ENCODE data around the gene GPBP1L1. TPM values are rescaled to one million over a fixed set of nuclear protein-coding genes. Genes with fewer than 3 reads are reported as not detected.

Gene GPBP1L1
- total RNA-seq, 2 experiments from 2014 or later, result 116 to 125 TPM

DNA sequence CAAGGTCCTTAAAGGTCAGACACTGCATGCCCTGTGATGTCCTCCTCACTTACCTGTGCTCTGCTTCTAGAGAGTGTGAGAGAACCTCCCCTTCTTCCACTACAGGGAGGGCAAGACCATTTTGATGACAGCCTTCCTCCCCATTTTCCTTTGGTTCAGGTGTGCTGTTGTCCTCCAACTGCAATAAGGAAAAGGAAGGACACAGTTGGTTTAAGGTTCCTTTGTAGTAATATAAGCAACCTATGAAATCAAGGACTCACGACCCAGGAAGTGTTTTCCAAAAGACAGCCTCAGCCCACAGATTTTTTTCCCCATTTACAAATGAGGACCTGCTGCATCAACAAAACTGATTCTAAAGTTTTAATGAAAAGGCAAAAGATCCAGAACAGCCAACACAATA is 55.9 kb downstream of the GPBP1L1 start:
- intact Hi-C loops (cut with DNase I, micrococcal nuclease), result no loop called here
- no peaks in the 10 kb centered on the region for H3K4me1 Mint-ChIP-seq (ENCODE audit: low read depth)
- CTCF ChIA-PET, result interaction anchor here (0.6 kb wide), 1 partner anchor 102 kb away, joined by 3 read pairs; no protein-coding TSS in a partner anchor

DNA sequence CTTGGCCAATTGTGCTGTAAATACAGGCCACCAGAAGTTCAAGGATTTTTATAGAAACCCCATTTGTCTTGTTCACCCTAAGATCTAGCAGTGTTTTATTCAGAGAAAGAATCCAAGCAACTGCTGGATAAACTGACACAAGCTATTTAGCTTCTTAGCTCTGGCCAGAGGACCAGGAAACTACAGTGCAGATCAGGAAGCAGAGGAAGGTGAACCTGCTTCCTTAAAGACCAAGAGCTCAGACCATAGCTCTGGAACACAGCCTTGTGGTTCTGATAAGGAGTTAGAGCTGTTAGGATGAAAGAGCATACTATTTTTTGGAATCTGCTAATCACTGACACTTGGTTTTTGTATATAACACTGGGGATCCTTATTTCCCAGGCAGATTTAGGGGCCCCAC is 57.3 kb downstream of the GPBP1L1 start:
- Mint-ChIP-seq H3K27me3 (no peaks in the 10 kb centered on the region), H3K4me1 (ENCODE audit: low read depth) (no peaks in the 10 kb centered on the region), H3K36me3 (ENCODE audit: low read depth) (peaks cover 58% of the 10 kb centered on the region), H3K27ac (no peak overlapping the region), H3K9me3 (no peaks in the 10 kb centered on the region), H3K4me3 (no peak overlapping the region)
- POLR2A ChIA-PET, result no interaction called here
- H3K9me3 ChIP-seq (ENCODE audit: control insufficient read depth in 1 of 2, insufficient read depth in 1 of 2, low read length in 2 of 2), result no peaks in the 10 kb centered on the region
- no peaks in the 10 kb centered on the region for H3K27me3 ChIP-seq (ENCODE audit: control insufficient read depth in 1 of 2, insufficient read depth in 2 of 2, low read length in 2 of 2)
- intact Hi-C loops (cut with DNase I, micrococcal nuclease), result no loop called here
- H3K36me3 ChIP-seq (ENCODE audit: insufficient read depth, low read length), result peaks cover 73% of the 10 kb centered on the region
- DNase-seq (no peak), ATAC-seq (ENCODE audit: poor library complexity) (no peak)
- TF ChIP-seq CTCF (IDR thresholded peaks at IDR 0.05), result no peak
- H3K4me1 ChIP-seq (ENCODE audit: insufficient read depth, low read length), result no peaks in the 10 kb centered on the region
- CTCF ChIA-PET, result no interaction called here
- H3K27ac ChIP-seq (ENCODE audit: low read depth in 1 of 2, low read length in 2 of 2), result no peak overlapping the region
- H3K4me3 ChIP-seq (ENCODE audit: low read length), result no peak overlapping the region

More for the DNA sequence above, 55.9 kb downstream of the GPBP1L1 start:
- POLR2A ChIA-PET, result no interaction called here
- H3K27me3 ChIP-seq (ENCODE audit: control insufficient read depth in 1 of 2, insufficient read depth in 2 of 2, low read length in 2 of 2), result no peaks in the 10 kb centered on the region
- TF ChIP-seq CTCF (IDR thresholded peaks at IDR 0.05), result no peak
- H3K4me1 ChIP-seq (ENCODE audit: insufficient read depth, low read length), result no peaks in the 10 kb centered on the region
- no peak for DNase-seq
- H3K27me3 Mint-ChIP-seq, result no peaks in the 10 kb centered on the region
- H3K4me3 Mint-ChIP-seq, result no peak overlapping the region
- peaks cover 51% of the 10 kb centered on the region for H3K36me3 Mint-ChIP-seq (ENCODE audit: low read depth)
- no peak overlapping the region for H3K27ac Mint-ChIP-seq
- no peak overlapping the region for H3K4me3 ChIP-seq (ENCODE audit: low read length)
- no peak for ATAC-seq (ENCODE audit: poor library complexity)
- no peak overlapping the region for H3K27ac ChIP-seq (ENCODE audit: low read depth in 1 of 2, low read length in 2 of 2)
- H3K9me3 ChIP-seq (ENCODE audit: control insufficient read depth in 1 of 2, insufficient read depth in 1 of 2, low read length in 2 of 2), result no peaks in the 10 kb centered on the region
- H3K9me3 Mint-ChIP-seq, result no peaks in the 10 kb centered on the region
- H3K36me3 ChIP-seq (ENCODE audit: insufficient read depth, low read length), result peaks cover 82% of the 10 kb centered on the region

DNA sequence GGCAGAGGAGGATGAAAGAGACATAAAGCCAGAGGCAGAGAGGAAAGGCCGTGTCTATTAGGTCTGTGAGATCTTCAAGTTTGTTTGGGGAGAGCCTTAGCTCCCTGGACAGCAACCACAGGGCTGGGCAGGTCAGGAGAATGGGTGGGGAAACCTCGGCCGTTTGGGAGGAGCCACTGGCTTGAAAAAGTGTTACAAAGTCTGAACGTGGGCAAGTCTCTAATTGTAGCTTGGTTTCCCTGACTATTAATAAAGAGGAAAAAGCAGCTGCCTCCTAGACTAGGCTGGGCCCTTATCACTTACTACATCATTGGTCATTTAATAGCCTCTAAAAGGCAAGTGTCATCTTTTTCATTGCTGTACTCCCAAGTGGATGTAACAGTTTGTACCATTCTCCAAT is 62.4 kb downstream of the GPBP1L1 start, which contains the start of gene CCDC17:
CCDC17 (minus strand) TSS at position 83 of the 400 bp plus-strand sequence. CDS start 145 bp downstream, outside the sequence.
- ChIA-PET POLR2A (no interaction called here), CTCF (interaction anchor here (0.6 kb wide), 1 partner anchor 33 kb away, joined by 3 read pairs; no protein-coding TSS in a partner anchor)
- Mint-ChIP-seq H3K4me3 (no peak within 1 kb of the TSS), H3K27me3 (no peaks in the 10 kb centered on the region), H3K4me1 (ENCODE audit: low read depth) (peaks cover 12% of the 10 kb centered on the region), H3K27ac (peak within 1 kb of the TSS; percentile 44), H3K36me3 (ENCODE audit: low read depth) (peaks cover 62% of the 10 kb centered on the region), H3K9me3 (no peaks in the 10 kb centered on the region)
- Histone ChIP-seq H3K36me3 (ENCODE audit: insufficient read depth, low read length) (peaks cover 38% of the 10 kb centered on the region), H3K4me3 (ENCODE audit: low read length) (no peak within 1 kb of the TSS), H3K27me3 (ENCODE audit: control insufficient read depth in 1 of 2, insufficient read depth in 2 of 2, low read length in 2 of 2) (no peaks in the 10 kb centered on the region), H3K27ac (ENCODE audit: low read depth in 1 of 2, low read length in 2 of 2) (no peak within 1 kb of the TSS), H3K9me3 (ENCODE audit: control insufficient read depth in 1 of 2, insufficient read depth in 1 of 2, low read length in 2 of 2) (no peaks in the 10 kb centered on the region), H3K4me1 (ENCODE audit: insufficient read depth, low read length) (peaks cover 2% of the 10 kb centered on the region)
- TF ChIP-seq CTCF (IDR thresholded peaks at IDR 0.05), result no peak
- intact Hi-C loops (cut with DNase I, micrococcal nuclease), result no loop called here
- no peak for ATAC-seq (ENCODE audit: poor library complexity)
- no peak for DNase-seq

Measured in CD4-positive, alpha-beta T cell (primary cell).